T-helper 9 cell (primary cell): ENCODE data around the gene PPP1R9A.

Source experiments
- DNase-seq: peaks from one replicate; pipeline ENCODE4 v3.0.0-alpha.2; 2020

PPP1R9A gene

DNA sequence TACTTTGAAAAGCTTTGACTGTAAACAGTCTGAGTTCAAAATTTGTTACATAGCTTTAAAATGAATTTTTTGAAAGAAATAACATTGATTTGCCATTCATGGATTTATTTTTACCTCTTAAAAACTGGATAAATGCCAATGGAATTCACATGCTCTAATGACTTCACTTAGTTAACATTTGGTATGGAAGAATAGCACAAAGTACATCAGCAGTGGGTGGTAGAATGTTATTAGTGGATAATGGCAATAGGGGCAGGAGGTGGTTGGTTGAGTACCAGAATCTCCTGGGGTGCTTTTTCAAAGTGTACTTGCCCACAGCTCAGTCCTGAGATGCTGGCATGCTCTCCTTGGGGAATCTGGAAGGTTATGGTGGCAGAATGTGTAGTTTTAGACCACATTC, 4.7 kb downstream of the PPP1R9A start:
- no peak for DNase-seq

DNA sequence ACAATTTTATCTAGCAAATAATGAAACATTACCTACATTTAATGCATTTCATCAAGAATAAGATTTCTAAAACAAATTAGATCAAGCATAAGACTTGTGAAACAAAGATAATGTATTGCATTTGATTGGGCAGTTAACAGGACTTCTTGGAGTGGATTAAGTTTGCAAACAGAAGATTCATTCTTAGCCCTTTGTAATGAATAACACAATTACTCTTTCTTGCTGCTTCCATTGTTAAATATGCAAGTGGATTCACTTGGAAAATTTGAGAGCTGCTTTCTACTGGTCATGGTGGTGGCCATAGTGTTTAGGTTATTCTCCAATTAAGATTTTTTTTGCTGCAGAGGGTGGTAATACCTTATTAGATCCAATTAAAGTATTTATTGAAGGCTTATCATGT, 6.0 kb downstream of the PPP1R9A start:
- no peak for DNase-seq

- DNase-seq = no peak
Observed at GRCh38 chr7:94921911-94922310, 14.5 kb downstream of the PPP1R9A start.

DNA sequence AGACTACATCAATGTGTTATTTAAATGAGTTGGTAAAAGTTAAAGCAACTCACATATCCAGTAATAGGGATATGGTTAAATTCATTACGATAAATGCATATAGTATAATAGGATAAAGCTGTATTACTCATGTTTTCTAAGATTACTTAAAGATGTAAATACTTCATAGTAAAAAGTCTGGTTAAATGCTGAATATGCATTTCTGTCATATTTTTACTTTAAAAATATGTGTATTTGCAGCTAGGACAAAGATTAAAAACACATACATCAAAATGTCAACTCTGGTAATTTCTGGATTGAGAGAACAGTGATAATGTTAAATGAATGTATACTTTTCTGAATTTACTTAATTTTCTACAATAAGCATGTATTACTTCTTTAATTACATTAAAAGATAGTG, 15.1 kb downstream of the PPP1R9A start:
- no peak for DNase-seq

DNA sequence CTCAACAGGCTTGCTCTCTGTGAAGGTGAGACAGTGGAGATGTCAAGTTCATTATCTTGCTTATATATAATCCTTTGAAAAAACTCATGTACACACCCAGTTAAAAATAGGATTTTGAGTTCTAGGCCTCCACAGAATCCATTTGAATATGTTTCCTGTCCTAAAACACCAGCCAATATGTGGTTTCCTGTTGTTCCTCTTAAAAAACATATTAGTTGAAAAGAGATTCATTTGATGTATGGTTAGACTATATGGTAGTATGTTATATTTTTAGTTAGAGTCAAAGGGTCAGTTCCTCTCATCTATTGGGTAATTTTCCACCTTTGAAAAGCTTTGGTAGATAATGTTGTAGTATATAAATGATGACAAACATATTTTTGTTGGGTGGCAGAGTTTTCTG, 16.0 kb downstream of the PPP1R9A start:
- no peak for DNase-seq

- DNase-seq = no peak
Observed at GRCh38 chr7:94928168-94928707, 20.8 kb downstream of the PPP1R9A start.

GRCh38 chr7:94933256-94933990, 26.0 kb downstream of the PPP1R9A start:
- no peak for DNase-seq

GRCh38 chr7:94939395-94939794, 32.0 kb downstream of the PPP1R9A start:
- no peak for DNase-seq

GRCh38 chr7:94940241-94940640, 32.8 kb downstream of the PPP1R9A start:
- no peak for DNase-seq

- DNase-seq = no peak
Observed at GRCh38 chr7:94941844-94942632, 34.6 kb downstream of the PPP1R9A start.

- no peak for DNase-seq
Observed at GRCh38 chr7:94943134-94943533, 35.7 kb downstream of the PPP1R9A start.

DNA sequence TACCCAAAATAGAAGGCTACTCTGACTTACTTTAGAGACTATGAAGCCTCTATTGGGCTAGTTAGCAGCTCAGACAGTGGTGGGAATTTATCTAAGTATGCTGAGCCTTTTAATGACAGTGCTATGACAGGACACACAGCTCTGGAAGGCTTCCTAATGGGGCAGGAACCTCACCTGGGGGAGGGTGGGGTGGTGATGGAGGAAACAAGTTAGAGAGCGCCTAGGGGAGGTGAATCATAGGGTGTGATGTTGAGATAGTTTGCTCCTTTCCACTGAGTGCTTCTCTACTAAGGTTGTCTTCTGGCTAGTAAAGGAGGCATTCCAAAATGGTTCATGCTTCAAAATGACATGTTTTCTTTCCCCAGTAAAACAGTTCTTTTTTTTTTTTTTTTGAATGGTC, 42.1 kb downstream of the PPP1R9A start:
- no peak for DNase-seq

GRCh38 chr7:94955807-94956206, 48.4 kb downstream of the PPP1R9A start:
- no peak for DNase-seq

DNA sequence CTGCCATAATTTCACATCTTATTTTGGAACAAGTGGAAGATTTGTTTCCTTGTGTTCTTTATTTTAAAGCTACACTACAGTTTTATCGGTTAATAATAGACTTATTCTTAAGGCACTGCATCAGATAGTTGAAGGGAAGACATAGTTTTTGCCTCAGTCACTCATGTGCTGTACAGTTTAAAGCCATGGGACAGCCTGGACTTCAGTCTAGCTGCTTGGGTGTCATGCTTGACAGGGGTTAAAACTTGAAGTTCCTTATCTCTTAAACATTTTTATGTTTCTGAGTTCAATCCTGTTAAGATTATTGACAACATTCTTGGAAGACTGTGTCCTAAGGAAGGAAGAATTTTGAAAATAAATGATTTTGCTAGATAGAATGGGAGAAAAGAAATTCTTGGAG, 49.7 kb downstream of the PPP1R9A start:
- DNase-seq = no peak

DNA sequence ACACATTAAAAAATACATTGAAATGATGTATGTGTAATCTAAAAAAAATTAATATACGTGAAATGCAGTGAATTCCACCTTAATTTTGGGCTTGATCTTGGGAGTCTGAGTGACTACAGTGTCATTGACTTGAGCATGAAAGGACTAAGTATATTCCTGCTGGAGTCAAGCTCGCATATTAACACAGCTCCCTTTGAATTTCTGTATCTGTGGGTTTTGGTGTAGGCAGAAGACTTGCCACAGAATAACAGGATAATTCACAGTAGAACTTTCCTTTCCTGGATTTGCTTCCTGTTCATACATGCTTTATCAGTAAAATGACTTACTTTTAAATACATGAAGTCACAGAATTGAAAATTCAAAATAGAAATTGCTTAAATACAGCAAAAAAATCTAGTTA, 55.3 kb downstream of the PPP1R9A start:
- no peak for DNase-seq

DNA sequence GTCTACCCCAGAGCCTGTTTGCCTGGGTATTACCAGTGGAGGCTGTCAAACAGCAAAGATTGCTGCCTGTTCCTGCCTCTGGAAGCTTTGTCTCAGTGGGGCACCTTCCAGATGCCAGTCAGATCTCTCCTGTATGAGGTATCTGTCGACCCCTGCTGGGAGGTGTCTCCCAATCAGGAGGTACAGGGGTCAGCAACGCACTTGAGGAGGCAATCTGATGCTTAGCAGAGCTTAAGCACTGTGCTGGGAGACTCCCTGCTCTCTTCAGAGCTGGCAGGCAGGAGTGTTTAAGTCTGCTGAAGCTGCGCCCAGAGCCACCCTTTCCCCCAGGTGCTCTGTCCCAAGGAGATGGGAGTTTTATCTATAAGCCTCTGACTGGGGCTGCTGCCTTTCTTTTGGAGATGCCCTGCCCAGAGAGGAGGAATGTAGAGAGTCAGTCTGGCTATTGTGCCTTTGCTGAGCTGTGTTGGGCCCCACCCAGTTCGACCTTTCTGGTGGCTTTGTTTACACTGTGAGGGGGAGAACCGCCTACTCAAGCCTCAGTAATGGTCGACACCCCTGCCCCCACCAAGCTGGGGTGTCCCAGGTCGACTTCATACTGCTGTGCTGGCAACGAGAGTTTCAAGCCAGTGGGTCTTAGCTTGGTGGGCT, 62.2 kb downstream of the PPP1R9A start:
- DNase-seq = no peak

- DNase-seq = no peak
Observed at GRCh38 chr7:94970085-94970576, 62.7 kb downstream of the PPP1R9A start.

- DNase-seq = no peak
Observed at GRCh38 chr7:94971051-94971867, 63.9 kb downstream of the PPP1R9A start.

DNA sequence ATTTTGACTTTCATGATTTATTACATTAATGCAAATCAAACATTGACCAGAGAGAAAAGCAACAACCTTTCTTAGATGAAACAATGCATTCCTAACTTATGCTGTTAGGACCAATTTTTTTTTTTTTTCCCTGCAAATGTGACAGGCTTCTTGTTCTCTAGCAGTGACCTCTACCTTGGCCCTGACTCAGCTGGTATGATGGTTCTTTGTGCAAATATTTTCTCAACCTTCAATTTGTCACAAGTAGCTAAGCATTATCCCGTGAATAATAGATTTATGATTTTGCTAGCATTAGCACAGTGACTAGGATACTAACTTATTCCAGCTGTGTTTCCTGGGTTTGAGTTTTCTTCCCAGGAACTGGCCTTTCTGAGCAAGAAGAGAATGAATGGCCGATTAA, 64.9 kb downstream of the PPP1R9A start:
- no peak for DNase-seq

GRCh38 chr7:94973844-94974243, 66.5 kb downstream of the PPP1R9A start:
- DNase-seq = no peak

- no peak for DNase-seq
Observed at GRCh38 chr7:94974423-94974822, 67.0 kb downstream of the PPP1R9A start.

GRCh38 chr7:94975336-94975735, 67.9 kb downstream of the PPP1R9A start:
- no peak for DNase-seq
